A673 (cell line): ENCODE data around the gene SCN4A. TPM values are rescaled to one million over a fixed set of nuclear protein-coding genes. Genes with fewer than 3 reads are reported as not detected.

Source experiments
- BruUV-seq: library from RNA; stranded (reverse); fragments of 400-500 nt; replicated peaks from 2 replicates; lab custom pipeline; 2021; lab: Mats Ljungman, UMichigan
- CTCF ChIA-PET: fragments of 300-600 bp; sonication (Branson Sonifier 250); formaldehyde crosslinking; loops from one replicate; lab custom pipeline; 2022; ENCODE audit warnings: antibody characterized with exemption; lab: Charles Lee
- POLR2A ChIA-PET: fragments of 300-600 bp; sonication (Branson Sonifier 250); formaldehyde crosslinking; loops from one replicate; lab custom pipeline; 2022; ENCODE audit warnings: antibody characterized with exemption; ENCODE audit not compliant: low non-redundant PET; lab: Charles Lee
- DNase-seq: peaks from one replicate; pipeline ENCODE4 v3.0.0-alpha.2; 2015; ENCODE audit warnings: low spot score
- H3K27ac ChIP-seq: fragments of 200-600 bp; sonication (generic); 2 replicates; pipeline ENCODE4 v1.5.1; 2016; ENCODE audit warnings: mixed run types, low read depth, mild to moderate bottlenecking, mixed read lengths, antibody characterized with exemption, low read length; ENCODE audit not compliant: poor library complexity, severe bottlenecking
- H3K27me3 ChIP-seq: fragments of 200-600 bp; sonication (generic); replicated peaks from 2 replicates; pipeline ENCODE4 v1.6.1; 2017; ENCODE audit warnings: mixed run types, low read depth, mild to moderate bottlenecking, mixed read lengths, antibody characterized with exemption, low read length; ENCODE audit not compliant: insufficient read depth, poor library complexity
- H3K36me3 ChIP-seq: fragments of 200-600 bp; sonication (generic); 2 replicates; pipeline ENCODE4 v1.6.1; 2016; ENCODE audit warnings: mixed run types, mild to moderate bottlenecking, mixed read lengths, antibody characterized with exemption, low read length; ENCODE audit not compliant: insufficient read depth, poor library complexity, severe bottlenecking
- H3K4me1 ChIP-seq: fragments of 200-600 bp; sonication (generic); 2 replicates; pipeline ENCODE4 v1.6.1; 2017; ENCODE audit warnings: mixed run types, mild to moderate bottlenecking, mixed read lengths, antibody characterized with exemption, low read length; ENCODE audit not compliant: insufficient read depth, poor library complexity, severe bottlenecking
- H3K4me3 ChIP-seq: fragments of 200-600 bp; sonication (generic); 2 replicates; pipeline ENCODE4 v1.5.1; 2016; ENCODE audit warnings: low read depth, mixed run types, mild to moderate bottlenecking, mixed read lengths, low read length; ENCODE audit not compliant: poor library complexity, severe bottlenecking
- H3K9me3 ChIP-seq: fragments of 200-600 bp; sonication (generic); 2 replicates; pipeline ENCODE4 v1.6.1; 2016; ENCODE audit warnings: mixed run types, low read depth, mild to moderate bottlenecking, mixed read lengths, antibody characterized with exemption, low read length; ENCODE audit not compliant: poor library complexity, severe bottlenecking
- EZH2 ChIP-seq: fragments of 200-600 bp; sonication (generic); IDR thresholded peaks from 2 replicates; pipeline ENCODE4 v1.6.1; 2017; ENCODE audit warnings: borderline replicate concordance, low read depth, mild to moderate bottlenecking, mixed read lengths, antibody characterized with exemption, low read length; ENCODE audit not compliant: poor library complexity, severe bottlenecking
- intact Hi-C: fragments of 100-400 bp; cut with micrococcal nuclease; formaldehyde crosslinking; loops from one replicate; pipeline ENCODE4 v1.10.0; 2022; ENCODE audit not compliant: unreplicated experiment
- total RNA-seq: library from RNA; stranded (reverse); gene quantifications from 2 replicates; pipeline ENCODE4 v1.2.3, GENCODE V29; 2021
- TF ChIP-seq, protein P1 (sequence below): fragments of 300-800, 200-600 bp; sonication (generic); conservative IDR thresholded peaks from 2 replicates; pipeline ENCODE4 v1.5.1; 2017; ENCODE audit warnings: low read depth, mild to moderate bottlenecking, antibody characterized with exemption, low read length, moderate library complexity, mixed read lengths

SCN4A gene
- total RNA-seq, 1 experiment from 2014 or later = 0.56 TPM

DNA sequence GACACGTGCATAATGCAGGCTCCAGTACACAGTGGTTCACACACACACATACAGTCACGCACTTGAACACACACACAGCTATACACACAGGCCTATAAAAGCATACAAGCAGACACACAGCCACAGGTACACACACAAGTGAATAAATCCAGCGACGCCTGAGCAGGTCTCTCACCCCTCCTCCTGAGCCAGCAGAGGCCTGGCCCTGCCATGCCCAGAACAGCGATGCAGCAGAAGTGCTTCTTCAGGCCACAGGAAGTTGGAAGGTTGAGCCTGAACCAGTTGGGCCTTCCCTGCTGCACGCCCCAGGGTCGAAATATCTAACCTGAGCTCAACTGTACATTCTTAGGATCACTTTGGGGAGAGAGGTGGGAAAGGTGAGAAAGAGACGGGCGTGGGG, 33.3 kb downstream of the SCN4A start:
- H3K4me1 ChIP-seq = no peaks in the 10 kb centered on the region
- TF ChIP-seq, protein P1, sequence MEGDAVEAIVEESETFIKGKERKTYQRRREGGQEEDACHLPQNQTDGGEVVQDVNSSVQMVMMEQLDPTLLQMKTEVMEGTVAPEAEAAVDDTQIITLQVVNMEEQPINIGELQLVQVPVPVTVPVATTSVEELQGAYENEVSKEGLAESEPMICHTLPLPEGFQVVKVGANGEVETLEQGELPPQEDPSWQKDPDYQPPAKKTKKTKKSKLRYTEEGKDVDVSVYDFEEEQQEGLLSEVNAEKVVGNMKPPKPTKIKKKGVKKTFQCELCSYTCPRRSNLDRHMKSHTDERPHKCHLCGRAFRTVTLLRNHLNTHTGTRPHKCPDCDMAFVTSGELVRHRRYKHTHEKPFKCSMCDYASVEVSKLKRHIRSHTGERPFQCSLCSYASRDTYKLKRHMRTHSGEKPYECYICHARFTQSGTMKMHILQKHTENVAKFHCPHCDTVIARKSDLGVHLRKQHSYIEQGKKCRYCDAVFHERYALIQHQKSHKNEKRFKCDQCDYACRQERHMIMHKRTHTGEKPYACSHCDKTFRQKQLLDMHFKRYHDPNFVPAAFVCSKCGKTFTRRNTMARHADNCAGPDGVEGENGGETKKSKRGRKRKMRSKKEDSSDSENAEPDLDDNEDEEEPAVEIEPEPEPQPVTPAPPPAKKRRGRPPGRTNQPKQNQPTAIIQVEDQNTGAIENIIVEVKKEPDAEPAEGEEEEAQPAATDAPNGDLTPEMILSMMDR = no peak
- TF ChIP-seq EZH2 = no peak
- H3K9me3 ChIP-seq = no peaks in the 10 kb centered on the region
- H3K36me3 ChIP-seq = no peaks in the 10 kb centered on the region
- BruUV-seq = no TSS peak
- no peak overlapping the region for H3K27ac ChIP-seq
- ChIA-PET POLR2A (no interaction called here), CTCF (no interaction called here)
- no peak overlapping the region for H3K4me3 ChIP-seq
- DNase-seq = no peak
- intact Hi-C loops = no loop called here
- H3K27me3 ChIP-seq = no peaks in the 10 kb centered on the region

DNA sequence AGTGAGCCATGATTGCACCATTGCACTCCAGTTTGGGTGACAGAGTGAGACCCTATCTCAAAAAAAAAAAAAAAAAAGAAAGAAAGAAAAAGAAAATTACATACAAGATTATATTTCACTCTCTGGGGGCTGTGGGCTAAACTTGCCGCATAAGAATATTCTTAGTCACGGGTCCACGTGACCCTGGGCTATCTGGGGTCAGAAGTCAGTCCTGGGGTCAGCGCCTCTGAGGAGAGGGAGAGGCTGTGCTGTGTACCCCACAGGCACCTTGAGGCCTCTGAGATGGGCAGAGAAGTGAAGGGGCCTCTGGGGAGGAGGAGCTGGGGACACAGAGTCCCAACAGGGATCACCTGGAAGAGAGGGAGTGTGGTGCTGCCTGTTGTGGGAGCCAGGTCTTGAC, 34.8 kb downstream of the SCN4A start:
- DNase-seq = no peak
- H3K9me3 ChIP-seq = no peaks in the 10 kb centered on the region
- no peaks in the 10 kb centered on the region for H3K4me1 ChIP-seq
- H3K27ac ChIP-seq = no peak overlapping the region
- no peaks in the 10 kb centered on the region for H3K36me3 ChIP-seq
- ChIA-PET CTCF (no interaction called here), POLR2A (no interaction called here)
- H3K27me3 ChIP-seq = no peaks in the 10 kb centered on the region
- H3K4me3 ChIP-seq = no peak overlapping the region
- intact Hi-C loops = no loop called here
- TF ChIP-seq, protein P1 = no peak
- TF ChIP-seq EZH2 = no peak
- BruUV-seq = no TSS peak

DNA sequence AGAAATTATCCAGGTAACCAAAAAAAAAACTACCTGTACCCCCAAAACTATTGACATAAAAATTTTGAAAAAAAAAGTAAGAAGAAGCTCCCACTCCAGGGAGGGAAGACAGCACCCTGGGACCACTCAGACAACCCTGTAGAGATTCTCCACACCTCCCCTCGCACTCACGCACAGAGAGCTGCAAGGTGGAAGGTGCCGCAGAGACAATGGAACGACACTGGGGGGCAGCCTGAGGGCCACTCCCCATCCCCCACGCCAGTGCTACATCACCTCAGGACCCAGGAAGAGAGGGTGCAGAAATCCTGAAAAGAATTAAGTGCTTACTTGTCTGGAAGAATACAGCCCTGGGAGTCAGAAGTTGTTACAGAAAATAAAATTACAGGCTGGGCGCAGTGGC, 35.4 kb downstream of the SCN4A start:
- Histone ChIP-seq H3K9me3 (no peaks in the 10 kb centered on the region), H3K27ac (no peak overlapping the region), H3K27me3 (no peaks in the 10 kb centered on the region), H3K36me3 (no peaks in the 10 kb centered on the region), H3K4me3 (no peak overlapping the region), H3K4me1 (peaks cover 5% of the 10 kb centered on the region)
- POLR2A ChIA-PET = interaction anchor here (0.6 to 0.7 kb wide), 3 partner anchors 11 to 750 kb away, joined by 4 to 11 read pairs (median 10); no protein-coding TSS in a partner anchor
- no peak for DNase-seq
- intact Hi-C loops = no loop called here
- BruUV-seq = no TSS peak
- CTCF ChIA-PET = no interaction called here
- no peak for TF ChIP-seq EZH2
- TF ChIP-seq, protein P1 = no peak
